Measurements from ENCODE around the gene CREB3L1. TPM values are rescaled to one million over a fixed set of nuclear protein-coding genes. Genes with fewer than 3 reads are reported as not detected.

Gene CREB3L1
- total and polyA plus RNA-seq, 2 donors (not counting 3 experiments of a cell fraction or from before 2014, with no cell fraction given), result 0.23 to 0.84 TPM

DNA sequence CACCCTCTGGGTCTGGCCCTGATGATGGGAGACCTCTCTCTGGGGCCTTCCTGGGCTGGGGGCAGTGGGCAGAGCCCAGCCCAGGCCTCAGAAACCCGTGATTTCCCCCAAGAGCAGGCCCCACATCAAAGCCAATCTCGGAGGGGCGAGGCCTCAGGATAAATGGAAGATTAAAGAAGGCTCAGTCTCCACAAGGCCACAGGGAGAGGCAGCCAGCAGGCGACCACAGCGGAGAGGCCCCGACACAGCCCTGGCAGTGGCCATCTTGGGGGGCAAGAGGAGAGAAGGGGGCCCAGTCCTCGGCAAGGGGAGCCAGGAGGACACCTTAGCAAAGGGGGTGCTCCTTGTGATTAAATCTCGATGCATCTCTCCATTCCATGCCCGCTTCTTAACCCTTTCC, 12.5 kb upstream of the CREB3L1 start:
- H3K4me3 ChIP-seq (replicated peaks in 1 of 3; ENCODE audit: insufficient read depth in 1 of 3, low read depth in 1 of 3, low read length in 3 of 3), result no peak overlapping the region
- no peak overlapping the region for H2AFZ ChIP-seq (ENCODE audit: low read depth, low read length)
- FAIRE-seq (no peak), DNase-seq (ENCODE audit: low read depth, low spot score) (no peak)
- dilution Hi-C loops (cut with MboI; ENCODE audit: extremely low pct_ligation_motif_present, low sequenced_read_pairs) (no loop called here), intact Hi-C loops (cut with micrococcal nuclease) (no loop called here)
- TF ChIP-seq FOS (IDR thresholded peaks at IDR 0.05; ENCODE audit: borderline replicate concordance, insufficient read depth, low read length), result no peak
- TF ChIP-seq GATA2 (IDR thresholded peaks at IDR 0.05; ENCODE audit: insufficient read depth, insufficient read length, low read depth, low read length), result no peak
- TF ChIP-seq MYC (IDR thresholded peaks at IDR 0.05; ENCODE audit: low read depth, low read length), result no peak
- no peak for TF ChIP-seq POLR2A (IDR thresholded peaks at IDR 0.05; ENCODE audit: low read depth, low read length)
- no peak for TF ChIP-seq POLR2AphosphoS5 (IDR thresholded peaks at IDR 0.05; ENCODE audit: insufficient read depth, low read depth, low read length)
- no peak for TF ChIP-seq EZH2 (IDR thresholded peaks at IDR 0.05; ENCODE audit: borderline replicate concordance, low read depth, low read length, severe bottlenecking)
- no peak overlapping the region for H3K9ac ChIP-seq (replicated peaks; ENCODE audit: extremely low read depth, insufficient read depth, low read length)
- H3K27me3 ChIP-seq (ENCODE audit: control insufficient read depth in 2 of 2, insufficient read depth in 2 of 2, low read length in 2 of 2), result peaks cover 0 to 2% of the 10 kb centered on the region in 2 experiments
- H3K9me1 ChIP-seq (replicated peaks; ENCODE audit: control insufficient read depth, extremely low read depth, insufficient read depth, low read length), result no peaks in the 10 kb centered on the region
- H3K9me3 ChIP-seq (replicated peaks; ENCODE audit: control insufficient read depth, insufficient read depth, low read length), result no peaks in the 10 kb centered on the region
- ChIA-PET POLR2A (no interaction called here), CTCF (interaction anchor here (1.7 kb wide), 1 partner anchor 44 kb away, joined by 4 read pairs; no protein-coding TSS in a partner anchor)
- H3K4me1 ChIP-seq (ENCODE audit: control insufficient read depth, extremely low read depth, insufficient read depth, low read length), result no peaks in the 10 kb centered on the region
- no peak overlapping the region for H3K27ac ChIP-seq (ENCODE audit: insufficient read depth, low read depth, low read length)
- no peaks in the 10 kb centered on the region for H4K20me1 ChIP-seq (replicated peaks; ENCODE audit: control insufficient read depth, extremely low read depth, insufficient read depth, low read length)
- H3K36me3 ChIP-seq (ENCODE audit: control insufficient read depth in 2 of 2, extremely low read depth in 1 of 2, insufficient read depth in 2 of 2, low read length in 2 of 2), result no peaks in the 10 kb centered on the region
- H3K79me2 ChIP-seq (ENCODE audit: control insufficient read depth, insufficient read depth, low read length), result no peaks in the 10 kb centered on the region
- no TSS peak for BruUV-seq (replicated peaks)
- H3K4me2 ChIP-seq (ENCODE audit: insufficient read depth, low read length), result no peak overlapping the region

DNA sequence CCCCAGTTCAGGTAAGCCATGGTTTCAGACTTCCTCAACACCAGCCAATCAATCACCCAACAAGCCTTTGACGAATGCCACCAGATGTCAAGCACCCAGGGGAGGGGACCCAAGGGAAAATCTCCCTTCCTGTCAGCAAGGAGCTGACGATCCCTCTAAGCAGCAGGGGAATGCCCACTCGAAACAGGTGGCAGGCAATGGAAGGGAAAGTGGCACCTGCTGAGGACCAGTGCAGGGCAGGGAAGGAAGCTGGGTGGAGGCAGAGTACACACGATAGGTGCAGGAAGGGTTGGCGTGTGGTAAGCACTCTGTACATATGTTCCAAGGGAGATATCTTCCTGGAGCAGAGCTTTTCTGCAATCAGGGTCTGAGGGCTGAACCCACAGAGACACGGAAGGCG, 11.7 kb upstream of the CREB3L1 start:
- Histone ChIP-seq H3K9me3 (replicated peaks; ENCODE audit: control insufficient read depth, insufficient read depth, low read length) (no peaks in the 10 kb centered on the region), H2AFZ (ENCODE audit: low read depth, low read length) (no peak overlapping the region), H3K79me2 (ENCODE audit: control insufficient read depth, insufficient read depth, low read length) (no peaks in the 10 kb centered on the region), H3K36me3 (ENCODE audit: control insufficient read depth in 2 of 2, extremely low read depth in 1 of 2, insufficient read depth in 2 of 2, low read length in 2 of 2) (no peaks in the 10 kb centered on the region), H3K4me1 (ENCODE audit: control insufficient read depth, extremely low read depth, insufficient read depth, low read length) (no peaks in the 10 kb centered on the region), H3K27me3 (ENCODE audit: control insufficient read depth in 2 of 2, insufficient read depth in 2 of 2, low read length in 2 of 2) (peaks cover 0 to 3% of the 10 kb centered on the region in 2 experiments), H3K9me1 (replicated peaks; ENCODE audit: control insufficient read depth, extremely low read depth, insufficient read depth, low read length) (no peaks in the 10 kb centered on the region), H4K20me1 (replicated peaks; ENCODE audit: control insufficient read depth, extremely low read depth, insufficient read depth, low read length) (no peaks in the 10 kb centered on the region), H3K9ac (replicated peaks; ENCODE audit: extremely low read depth, insufficient read depth, low read length) (no peak overlapping the region), H3K4me2 (ENCODE audit: insufficient read depth, low read length) (no peak overlapping the region), H3K27ac (ENCODE audit: insufficient read depth, low read depth, low read length) (no peak overlapping the region), H3K4me3 (replicated peaks in 1 of 3; ENCODE audit: insufficient read depth in 1 of 3, low read depth in 1 of 3, low read length in 3 of 3) (no peak overlapping the region)
- TF ChIP-seq JUN (IDR thresholded peaks at IDR 0.05; ENCODE audit: borderline replicate concordance, insufficient read depth, insufficient read length, low read depth), result no peak
- TF ChIP-seq POLR2A (IDR thresholded peaks at IDR 0.05; ENCODE audit: low read depth, low read length), result no peak
- TF ChIP-seq FOS (IDR thresholded peaks at IDR 0.05; ENCODE audit: borderline replicate concordance, insufficient read depth, low read length), result no peak
- no peak for TF ChIP-seq MYC (IDR thresholded peaks at IDR 0.05; ENCODE audit: low read depth, low read length)
- TF ChIP-seq GATA2 (IDR thresholded peaks at IDR 0.05; ENCODE audit: insufficient read depth, insufficient read length, low read depth, low read length), result no peak
- TF ChIP-seq, protein P1, sequence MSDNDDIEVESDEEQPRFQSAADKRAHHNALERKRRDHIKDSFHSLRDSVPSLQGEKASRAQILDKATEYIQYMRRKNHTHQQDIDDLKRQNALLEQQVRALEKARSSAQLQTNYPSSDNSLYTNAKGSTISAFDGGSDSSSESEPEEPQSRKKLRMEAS (IDR thresholded peaks at IDR 0.05; ENCODE audit: insufficient read depth, insufficient read length), result no peak
- no peak for TF ChIP-seq EZH2 (IDR thresholded peaks at IDR 0.05; ENCODE audit: borderline replicate concordance, low read depth, low read length, severe bottlenecking)
- no peak for TF ChIP-seq POLR2AphosphoS5 (IDR thresholded peaks at IDR 0.05; ENCODE audit: insufficient read depth, low read depth, low read length)
- TF ChIP-seq, protein P2, sequence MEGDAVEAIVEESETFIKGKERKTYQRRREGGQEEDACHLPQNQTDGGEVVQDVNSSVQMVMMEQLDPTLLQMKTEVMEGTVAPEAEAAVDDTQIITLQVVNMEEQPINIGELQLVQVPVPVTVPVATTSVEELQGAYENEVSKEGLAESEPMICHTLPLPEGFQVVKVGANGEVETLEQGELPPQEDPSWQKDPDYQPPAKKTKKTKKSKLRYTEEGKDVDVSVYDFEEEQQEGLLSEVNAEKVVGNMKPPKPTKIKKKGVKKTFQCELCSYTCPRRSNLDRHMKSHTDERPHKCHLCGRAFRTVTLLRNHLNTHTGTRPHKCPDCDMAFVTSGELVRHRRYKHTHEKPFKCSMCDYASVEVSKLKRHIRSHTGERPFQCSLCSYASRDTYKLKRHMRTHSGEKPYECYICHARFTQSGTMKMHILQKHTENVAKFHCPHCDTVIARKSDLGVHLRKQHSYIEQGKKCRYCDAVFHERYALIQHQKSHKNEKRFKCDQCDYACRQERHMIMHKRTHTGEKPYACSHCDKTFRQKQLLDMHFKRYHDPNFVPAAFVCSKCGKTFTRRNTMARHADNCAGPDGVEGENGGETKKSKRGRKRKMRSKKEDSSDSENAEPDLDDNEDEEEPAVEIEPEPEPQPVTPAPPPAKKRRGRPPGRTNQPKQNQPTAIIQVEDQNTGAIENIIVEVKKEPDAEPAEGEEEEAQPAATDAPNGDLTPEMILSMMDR (IDR thresholded peaks at IDR 0.05; ENCODE audit: extremely low read depth in 1 of 2, insufficient read depth in 1 of 2, low read depth in 1 of 2, low read length in 2 of 2), result no peak
- no peak for FAIRE-seq
- no TSS peak for BruUV-seq (replicated peaks)
- no peak for DNase-seq (ENCODE audit: low read depth, low spot score)
- dilution Hi-C loops (cut with MboI; ENCODE audit: extremely low pct_ligation_motif_present, low sequenced_read_pairs), result no loop called here
- CTCF ChIA-PET, result interaction anchor here (1.7 kb wide), 1 partner anchor 43 kb away, joined by 4 read pairs; no protein-coding TSS in a partner anchor
- intact Hi-C loops (cut with micrococcal nuclease), result no loop called here
- POLR2A ChIA-PET, result no interaction called here

Measured in endothelial cell of umbilical vein (primary cell).